HFF-Myc (cell line): ENCODE measurements around the gene GLI2.

Source experiments
- DNase-seq: peaks from one replicate; pipeline ENCODE4 v3.0.0-alpha.2; 2011; ENCODE audit warnings: low read depth; ENCODE audit errors: extremely low read depth
- H3K4me3 ChIP-seq: replicated peaks from 2 replicates; pipeline ENCODE4 v1.5.1; 2011; ENCODE audit warnings: low read depth, mild to moderate bottlenecking, control low read depth, low read length
- CTCF ChIP-seq: IDR thresholded peaks from 2 replicates; pipeline ENCODE4 v1.5.1; 2012; ENCODE audit warnings: mild to moderate bottlenecking, low read depth, low read length, control low read depth; ENCODE audit errors: missing control alignments

The GLI2 gene

GRCh38 chr2:120750488-120751210 lies 15.0 kb downstream of the GLI2 start:
- no peak for DNase-seq
- H3K4me3 ChIP-seq: no peak overlapping the region
- TF ChIP-seq CTCF: no peak

- TF ChIP-seq CTCF: no peak
- no peak for DNase-seq
- H3K4me3 ChIP-seq: no peak overlapping the region
These were observed 15.9 kb downstream of the GLI2 start for GRCh38 chr2:120751553-120751952.

GRCh38 chr2:120754067-120754960 lies 18.6 kb downstream of the GLI2 start:
- no peak for TF ChIP-seq CTCF
- no peak overlapping the region for H3K4me3 ChIP-seq
- DNase-seq: no peak

GRCh38 chr2:120758181-120759144 lies 22.8 kb downstream of the GLI2 start:
- no peak for DNase-seq
- no peak for TF ChIP-seq CTCF
- H3K4me3 ChIP-seq: no peak overlapping the region

- TF ChIP-seq CTCF: no peak
- no peak overlapping the region for H3K4me3 ChIP-seq
- no peak for DNase-seq
These were observed 24.1 kb downstream of the GLI2 start for GRCh38 chr2:120759543-120760331.
